Vagina (tissue), 2 donors: ENCODE measurements around the gene CFL2. TPM values are rescaled to one million over a fixed set of nuclear protein-coding genes. Genes with fewer than 3 reads are reported as not detected.

Source experiments
- DNase-seq, 2 donors: peaks; one replicate each; pipeline ENCODE4 v3.0.0-alpha.2; 2017; ENCODE audit errors: extremely low spot score in 2 of 2
- H3K27ac ChIP-seq: fragments of 200-600 bp; sonication (generic); one replicate; pipeline ENCODE4 v1.5.1; 2019
- H3K27me3 ChIP-seq: fragments of 200-600 bp; sonication (generic); one replicate; pipeline ENCODE4 v1.5.1; 2019
- H3K36me3 ChIP-seq, 2 donors: fragments of 200-600 bp; sonication (generic); one replicate each; pipeline ENCODE4 v1.5.1; 2017 to 2019
- H3K4me1 ChIP-seq: fragments of 200-600 bp; sonication (generic); one replicate; pipeline ENCODE4 v1.5.1; 2019
- H3K4me3 ChIP-seq, 2 donors: fragments of 200-600 bp; sonication (generic); 1 replicate in 1 of 2; 2 replicates in 1 of 2; pipeline ENCODE4 v1.5.1; 2016 to 2019
- H3K9me3 ChIP-seq: fragments of 200-600 bp; sonication (generic); one replicate; pipeline ENCODE4 v1.5.1; 2019
- CTCF ChIP-seq, 3 experiments: fragments of 450-650 bp in 2 of 3; fragments of 200-600 bp in 1 of 3; sonication (generic) in 1 of 3; IDR thresholded peaks; one replicate each; pipeline ENCODE4 v1.5.1; 2017 to 2019; ENCODE audit warnings: antibody characterized with exemption in 3 of 3, mild to moderate bottlenecking in 2 of 3, moderate library complexity in 2 of 3
- POLR2A ChIP-seq, 2 donors: fragments of 450-650 bp; IDR thresholded peaks; one replicate each; pipeline ENCODE4 v1.6.1; 2017; ENCODE audit warnings: antibody characterized with exemption in 2 of 2, mild to moderate bottlenecking in 2 of 2, moderate library complexity in 2 of 2
- POLR2AphosphoS5 ChIP-seq, 2 donors: sonication (generic); formaldehyde crosslinking; IDR thresholded peaks; one replicate each; pipeline ENCODE4 v1.9.0; 2017; ENCODE audit warnings: antibody characterized with exemption in 2 of 2, mild to moderate bottlenecking in 2 of 2, low read depth in 1 of 2; ENCODE audit not compliant: insufficient read depth in 1 of 2
- intact Hi-C: fragments of 100-400 bp; cut with DNase I; formaldehyde crosslinking; loops from one replicate; pipeline ENCODE4 v1.15.1; 2023
- total RNA-seq: library from RNA; depleted of rRNA; stranded (reverse); fragments of >200 nt; gene quantifications from one replicate; pipeline ENCODE4 v1.2.3, GENCODE V29; 2016

Gene CFL2
- total RNA-seq, 1 donor from 2014 or later, result 67.8 TPM

GRCh38 chr14:34711169-34711568 is 3.2 kb downstream of the CFL2 start:
- TF ChIP-seq POLR2A (IDR thresholded peaks at IDR 0.05), result no peak
- TF ChIP-seq POLR2AphosphoS5 (IDR thresholded peaks at IDR 0.05; ENCODE audit: insufficient read depth in 1 of 2, low read depth in 1 of 2), result peak in 1 of 2 donors; percentile 57
- TF ChIP-seq CTCF (IDR thresholded peaks at IDR 0.05), result no peak
- intact Hi-C loops, result no loop called here
- peaks cover 25% of the 10 kb centered on the region for H3K4me1 ChIP-seq

GRCh38 chr14:34710744-34711143 is 3.6 kb downstream of the CFL2 start:
- peak overlapping the region; percentile 63 for H3K27ac ChIP-seq
- peaks cover 24% of the 10 kb centered on the region for H3K4me1 ChIP-seq
- intact Hi-C loops, result no loop called here

More at GRCh38 chr14:34711169-34711568, 3.2 kb downstream of the CFL2 start:
- Histone ChIP-seq H3K27me3 (no peaks in the 10 kb centered on the region), H3K9me3 (no peaks in the 10 kb centered on the region), H3K36me3 (peaks cover 0 to 5% of the 10 kb centered on the region in 2 donors), H3K4me3 (no peak overlapping the region), H3K27ac (peak overlapping the region; percentile 63)
- no peak for DNase-seq

GRCh38 chr14:34710006-34710405 is 4.4 kb downstream of the CFL2 start:
- H3K36me3 ChIP-seq, result peaks cover 0 to 5% of the 10 kb centered on the region in 2 donors
- intact Hi-C loops, result no loop called here
- no peak for DNase-seq
- peak overlapping the region; percentile 63 for H3K27ac ChIP-seq
- no peaks in the 10 kb centered on the region for H3K27me3 ChIP-seq
- no peaks in the 10 kb centered on the region for H3K9me3 ChIP-seq
- H3K4me1 ChIP-seq, result peaks cover 17% of the 10 kb centered on the region
- TF ChIP-seq POLR2A (IDR thresholded peaks at IDR 0.05) (no peak), CTCF (IDR thresholded peaks at IDR 0.05) (no peak), POLR2AphosphoS5 (IDR thresholded peaks at IDR 0.05; ENCODE audit: insufficient read depth in 1 of 2, low read depth in 1 of 2) (no peak)
- no peak overlapping the region for H3K4me3 ChIP-seq

More at GRCh38 chr14:34710744-34711143, 3.6 kb downstream of the CFL2 start:
- DNase-seq, result no peak
- Histone ChIP-seq H3K4me3 (no peak overlapping the region), H3K9me3 (no peaks in the 10 kb centered on the region), H3K36me3 (peaks cover 0 to 5% of the 10 kb centered on the region in 2 donors), H3K27me3 (no peaks in the 10 kb centered on the region)
- TF ChIP-seq POLR2AphosphoS5 (IDR thresholded peaks at IDR 0.05; ENCODE audit: insufficient read depth in 1 of 2, low read depth in 1 of 2) (no peak), CTCF (IDR thresholded peaks at IDR 0.05) (no peak), POLR2A (IDR thresholded peaks at IDR 0.05) (no peak)

- Histone ChIP-seq H3K27ac (peak overlapping the region; percentile 63), H3K27me3 (no peaks in the 10 kb centered on the region), H3K36me3 (peaks cover 0 to 5% of the 10 kb centered on the region in 2 donors), H3K4me3 (no peak overlapping the region), H3K9me3 (no peaks in the 10 kb centered on the region), H3K4me1 (peaks cover 7% of the 10 kb centered on the region)
- TF ChIP-seq POLR2A (IDR thresholded peaks at IDR 0.05) (no peak), CTCF (IDR thresholded peaks at IDR 0.05) (no peak), POLR2AphosphoS5 (IDR thresholded peaks at IDR 0.05; ENCODE audit: insufficient read depth in 1 of 2, low read depth in 1 of 2) (no peak)
- intact Hi-C loops, result no loop called here
- no peak for DNase-seq
These were observed 6.7 kb downstream of the CFL2 start for GRCh38 chr14:34707722-34708121.

- Histone ChIP-seq H3K9me3 (no peaks in the 10 kb centered on the region), H3K4me3 (no peak overlapping the region), H3K36me3 (no peaks in the 10 kb centered on the region), H3K27ac (no peak overlapping the region), H3K27me3 (no peaks in the 10 kb centered on the region), H3K4me1 (no peaks in the 10 kb centered on the region)
- DNase-seq, result no peak
- TF ChIP-seq CTCF (IDR thresholded peaks at IDR 0.05) (no peak), POLR2AphosphoS5 (IDR thresholded peaks at IDR 0.05; ENCODE audit: insufficient read depth in 1 of 2, low read depth in 1 of 2) (no peak), POLR2A (IDR thresholded peaks at IDR 0.05) (no peak)
- intact Hi-C loops, result no loop called here
These were observed 12.6 kb downstream of the CFL2 start for GRCh38 chr14:34701808-34702207.
